ENCODE measurements around the gene MAGI1.
"Not testable (repeated sequence)": the region's sequence is repeated elsewhere in the genome, so short reads cannot be mapped to it uniquely, and the experiment has no call there.

The MAGI1 gene

DNA sequence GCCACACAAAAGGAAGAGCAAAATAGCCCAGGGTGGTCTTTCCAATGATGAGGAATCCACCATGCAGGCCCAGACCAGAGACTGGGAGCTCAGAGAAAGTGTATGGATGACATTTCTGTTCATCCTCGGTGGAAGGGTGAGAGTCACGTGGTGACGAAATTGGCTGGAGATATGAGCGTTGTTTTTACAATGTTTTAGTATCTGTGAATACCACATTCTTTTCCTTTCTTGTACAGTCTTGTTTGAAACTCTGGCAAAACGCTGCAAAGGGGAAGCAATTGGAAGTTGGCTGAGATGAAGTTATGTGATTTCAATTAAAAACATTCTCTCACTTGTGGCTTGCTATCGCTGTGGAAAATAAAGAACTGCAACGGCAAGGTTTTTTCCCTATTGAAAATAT lies 137.5 kb downstream of the MAGI1 start:
- DNase-seq: no peak

DNA sequence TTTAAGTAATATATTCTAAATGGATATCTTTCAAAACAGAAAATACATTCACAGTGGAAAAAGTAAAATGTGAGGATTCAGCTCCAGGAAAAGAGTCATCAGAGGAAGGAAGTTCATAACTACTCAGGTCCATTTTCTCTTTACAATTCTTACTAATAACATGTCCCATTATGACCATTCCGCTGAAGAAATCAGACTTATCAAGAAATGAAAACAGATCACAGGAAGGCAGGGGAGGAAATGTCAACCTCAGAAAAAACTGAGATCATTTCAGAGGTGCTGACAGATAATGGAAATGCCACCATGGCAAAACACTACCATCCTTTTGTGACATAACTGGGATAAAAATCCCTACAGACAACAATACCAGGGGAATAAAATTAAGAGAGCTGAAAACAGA lies 139.5 kb downstream of the MAGI1 start:
- DNase-seq: no peak

DNA sequence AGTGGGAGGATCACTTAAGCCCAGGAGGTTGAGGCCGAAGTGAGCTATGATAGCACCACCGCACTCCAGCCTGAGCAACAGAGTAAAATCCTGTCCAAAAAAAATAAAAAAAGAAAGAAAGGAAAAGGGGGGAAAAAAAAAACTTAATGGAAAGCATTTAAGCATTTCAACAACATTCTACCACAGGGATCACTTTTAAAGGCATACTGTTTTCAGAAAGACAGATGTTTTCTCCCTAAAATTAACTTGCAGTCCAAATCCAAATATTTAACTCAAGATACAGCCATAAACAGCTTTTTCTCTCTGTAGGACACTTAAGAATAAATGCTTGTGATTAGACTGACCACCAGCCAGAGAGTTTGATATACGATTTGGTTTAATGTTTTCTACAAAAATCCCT lies 141.0 kb downstream of the MAGI1 start:
- no peak for DNase-seq

DNA sequence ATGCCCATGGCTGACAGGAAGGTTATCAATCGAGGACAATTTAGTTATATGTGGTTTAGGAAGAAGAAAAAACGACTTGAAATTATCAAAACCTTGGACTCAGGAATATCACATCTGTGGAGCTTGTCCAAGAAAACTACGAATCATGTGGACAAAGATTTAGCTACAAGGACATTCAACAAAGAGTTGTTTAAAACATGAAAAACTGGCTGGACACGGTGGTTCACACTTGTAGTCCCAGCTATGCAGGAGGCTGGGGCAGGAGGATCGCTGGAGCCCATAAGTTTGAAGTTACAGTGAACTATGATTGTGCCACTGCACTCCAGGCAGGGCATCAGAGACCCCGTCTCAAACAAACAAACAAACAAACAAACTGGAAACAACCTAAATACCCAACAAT lies 142.4 kb downstream of the MAGI1 start:
- DNase-seq: no peak

DNA sequence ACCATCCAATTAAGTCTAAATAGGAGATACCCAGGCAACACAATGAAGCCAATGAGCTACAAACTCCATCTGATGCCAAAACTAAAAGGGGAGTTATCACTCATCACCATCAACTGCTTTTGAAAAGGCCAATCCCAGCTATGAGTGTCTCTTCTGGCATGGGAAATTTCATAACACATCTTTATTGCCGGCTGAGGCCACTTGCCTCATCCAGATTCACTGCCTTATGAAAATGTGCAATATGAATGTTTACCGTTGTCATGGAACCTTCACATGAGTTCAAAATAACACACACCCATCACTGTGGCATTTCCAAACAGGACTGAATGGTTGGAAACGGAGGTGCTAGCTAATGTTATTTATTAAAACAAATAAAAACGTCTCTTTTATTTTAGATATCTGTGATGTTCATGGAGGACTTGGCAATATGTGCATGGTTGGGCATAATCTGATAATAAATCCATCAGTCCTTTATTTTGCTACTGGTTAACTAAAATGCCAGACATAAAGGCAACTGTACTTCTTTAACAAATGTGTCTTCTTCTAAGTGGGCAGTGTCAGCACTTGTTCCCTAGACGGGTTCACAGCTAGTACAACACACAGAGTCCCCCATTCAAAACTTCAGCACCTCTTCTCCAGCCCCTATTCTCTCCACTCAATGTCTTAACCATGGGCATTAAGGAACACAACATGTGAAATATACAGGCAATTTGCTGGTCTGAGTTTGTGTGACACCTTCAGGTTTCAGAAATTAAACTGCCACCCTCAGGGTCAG lies 143.9 kb downstream of the MAGI1 start:
- no peak for DNase-seq

DNA sequence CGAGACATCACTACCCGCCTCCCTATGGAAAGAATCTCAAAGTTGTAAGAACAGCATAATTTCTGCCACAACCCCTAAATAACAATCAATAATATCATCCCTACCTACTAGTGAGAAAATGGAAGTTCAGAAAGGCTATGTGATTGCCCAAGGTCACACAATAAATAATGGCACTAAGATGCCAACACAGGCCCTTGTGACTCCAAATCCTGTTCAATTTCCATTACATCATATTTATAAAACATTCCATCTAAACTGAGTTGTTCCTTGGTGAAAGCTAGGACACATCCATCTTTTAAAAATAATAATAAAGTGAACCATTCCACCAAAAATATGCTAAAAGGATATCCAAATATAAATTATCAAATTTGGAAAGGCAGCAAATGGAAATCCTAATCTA lies 144.6 kb downstream of the MAGI1 start:
- no peak for DNase-seq

DNA sequence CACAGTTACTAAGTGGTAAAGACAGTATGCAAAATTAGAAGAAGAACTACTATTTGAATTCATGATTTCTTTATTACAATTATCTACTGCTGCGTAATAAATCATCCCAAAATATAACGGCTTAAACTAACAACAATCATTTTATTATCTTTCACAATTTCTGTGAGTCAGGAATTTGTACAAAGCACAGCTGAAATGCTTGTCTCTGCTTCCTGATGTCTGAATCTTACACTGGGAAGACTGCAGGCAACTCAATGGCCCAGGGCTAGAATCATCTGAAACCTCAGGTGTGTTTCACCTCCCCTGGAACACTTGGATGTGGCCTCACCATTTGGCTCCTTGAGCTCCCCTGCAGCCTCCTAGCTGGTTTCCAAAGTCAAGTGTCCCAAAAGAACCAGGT lies 145.1 kb downstream of the MAGI1 start:
- no peak for DNase-seq

DNA sequence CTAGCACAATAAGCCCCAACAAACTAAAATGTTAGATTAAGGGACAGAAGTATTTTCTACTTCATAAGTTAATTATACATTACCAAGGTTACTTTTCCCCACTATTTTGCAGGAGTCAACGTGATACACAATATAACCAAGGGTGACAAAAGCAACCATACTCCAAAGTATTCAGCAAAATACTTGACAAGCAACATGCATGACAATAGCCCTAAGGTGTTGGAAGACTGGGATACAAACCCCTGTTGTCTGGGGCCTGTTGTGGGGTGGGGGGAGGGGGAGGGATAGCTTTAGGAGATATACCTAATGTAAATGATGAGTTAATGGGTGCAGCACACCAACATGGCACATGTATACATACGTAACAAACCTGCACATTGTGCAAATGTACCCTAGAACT lies 147.2 kb downstream of the MAGI1 start:
- not testable (repeated sequence) for DNase-seq

DNA sequence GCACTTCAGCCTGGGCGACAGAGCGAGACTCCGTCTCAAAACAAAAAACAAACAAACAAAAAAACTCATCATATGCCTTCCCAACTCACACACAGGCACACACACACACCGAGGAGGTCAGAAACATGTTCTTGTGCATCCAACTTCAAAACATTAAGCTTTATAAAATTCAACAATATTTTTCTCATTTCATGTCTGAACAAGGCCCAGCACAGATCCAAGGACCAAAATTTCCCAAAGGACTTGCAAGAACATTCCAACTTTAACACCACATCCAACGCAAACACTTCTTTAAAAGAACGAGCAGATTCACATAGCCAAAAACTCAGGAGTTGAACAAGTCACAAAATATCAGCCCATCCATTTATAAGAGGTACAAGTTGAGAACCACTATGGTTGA lies 148.4 kb downstream of the MAGI1 start:
- DNase-seq: no peak

DNA sequence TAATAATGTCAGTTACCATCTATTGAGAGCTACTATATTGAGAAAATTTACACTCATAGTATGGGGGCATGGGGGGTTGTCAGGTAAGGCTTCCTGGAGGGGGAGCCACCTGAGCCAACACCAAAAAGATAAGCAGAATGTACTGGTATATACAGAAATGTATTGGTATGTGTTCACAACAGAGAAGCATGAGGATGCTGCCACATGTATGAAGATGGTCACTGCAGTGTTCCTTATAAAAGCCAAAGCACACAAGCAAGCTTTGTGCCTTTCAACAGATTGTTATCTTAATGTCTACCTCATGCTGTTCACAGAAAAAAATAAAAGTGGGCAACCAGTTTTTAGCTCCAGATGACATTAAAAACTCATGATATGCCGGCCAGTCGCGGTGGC lies 149.0 kb downstream of the MAGI1 start:
- DNase-seq: no peak

DNA sequence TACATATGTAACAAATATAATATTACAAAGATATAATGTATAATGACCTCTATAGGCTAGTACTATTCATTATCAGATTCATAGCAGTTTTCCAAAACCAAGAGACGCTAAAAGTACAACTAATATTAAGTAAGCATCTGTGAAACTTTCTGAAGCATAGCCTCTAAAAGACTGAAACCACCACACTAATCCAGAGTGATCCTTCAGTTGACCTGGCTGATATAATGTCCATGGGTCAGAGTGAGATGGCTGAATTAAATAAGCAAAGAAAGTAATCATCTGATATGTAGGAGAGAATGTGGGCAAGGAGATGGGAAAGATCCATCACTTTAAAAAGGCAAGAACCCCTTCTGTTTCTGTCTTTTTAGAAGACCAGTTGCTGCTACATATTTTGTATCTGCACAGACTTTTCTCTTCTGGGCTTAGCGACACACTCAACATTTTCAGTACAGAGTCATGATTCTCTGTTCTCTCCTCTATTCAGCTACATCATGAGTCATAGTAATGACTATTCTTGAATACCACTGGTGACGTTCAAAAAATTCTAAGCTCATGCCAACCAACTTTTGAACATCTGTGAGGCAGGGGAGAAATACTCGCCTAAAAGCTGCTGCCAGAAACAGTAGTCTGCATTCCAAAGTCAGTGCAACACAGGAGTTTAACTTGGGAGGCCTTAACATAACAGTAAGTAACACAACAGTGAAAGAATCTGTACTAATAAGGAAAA lies 149.6 kb downstream of the MAGI1 start:
- peak in 1 of 2 donors; percentile 61 for DNase-seq

DNA sequence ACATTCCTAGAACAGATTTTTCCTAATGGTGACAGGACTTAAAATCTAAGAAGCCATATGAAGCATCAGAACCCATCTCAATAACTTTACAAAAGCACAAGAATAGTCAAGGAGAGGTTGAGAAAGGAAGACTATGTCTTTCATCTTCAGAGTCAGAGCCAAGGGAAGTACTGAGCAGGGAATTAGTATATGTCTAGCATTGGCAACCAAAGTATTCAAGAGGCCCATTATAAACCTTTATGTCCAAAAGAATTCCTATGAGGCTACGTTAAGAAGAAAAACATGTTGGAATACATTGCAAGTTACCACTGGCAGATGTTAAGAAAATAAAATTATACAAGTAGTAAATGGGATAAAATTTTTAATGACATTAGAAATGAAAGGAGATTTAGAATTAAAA lies 150.5 kb downstream of the MAGI1 start:
- no peak for DNase-seq

DNA sequence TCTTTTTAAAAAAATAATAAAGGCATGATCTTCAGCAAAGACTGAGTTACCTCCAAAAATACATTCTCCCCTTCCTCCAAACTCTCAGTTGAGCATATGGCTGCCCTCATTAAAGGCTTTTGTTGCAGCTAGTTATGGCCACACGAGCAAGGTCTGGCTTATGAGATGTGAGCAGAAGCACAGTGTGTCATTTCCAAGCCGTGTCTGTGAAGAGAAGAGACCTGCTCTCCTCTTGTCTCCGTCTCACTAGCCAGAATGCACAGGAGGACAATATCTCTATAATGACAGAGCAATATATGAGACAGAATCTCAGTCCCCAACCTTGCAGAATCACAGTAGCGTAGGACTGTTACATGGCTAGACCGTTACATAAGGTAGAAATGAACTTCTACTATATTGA lies 152.3 kb downstream of the MAGI1 start:
- DNase-seq: no peak

DNA sequence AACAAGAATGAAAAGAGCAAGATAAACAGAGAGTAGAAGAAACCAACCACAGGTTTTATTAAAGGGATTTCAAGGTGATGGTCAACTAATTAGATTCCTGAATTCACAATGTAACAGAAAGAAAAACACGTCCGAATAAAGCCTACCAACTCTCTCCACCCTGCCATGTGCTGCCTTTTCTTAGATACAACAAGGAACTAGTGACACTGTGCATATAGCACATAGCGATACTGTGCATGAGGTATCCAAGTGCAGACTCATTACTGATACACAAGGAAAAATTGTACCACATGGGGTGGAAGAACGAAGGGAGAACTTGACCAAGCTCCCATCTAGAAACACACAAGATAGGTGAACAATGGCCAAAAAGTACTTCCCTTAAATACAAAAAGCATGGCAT lies 154.6 kb downstream of the MAGI1 start:
- no peak for DNase-seq

DNA sequence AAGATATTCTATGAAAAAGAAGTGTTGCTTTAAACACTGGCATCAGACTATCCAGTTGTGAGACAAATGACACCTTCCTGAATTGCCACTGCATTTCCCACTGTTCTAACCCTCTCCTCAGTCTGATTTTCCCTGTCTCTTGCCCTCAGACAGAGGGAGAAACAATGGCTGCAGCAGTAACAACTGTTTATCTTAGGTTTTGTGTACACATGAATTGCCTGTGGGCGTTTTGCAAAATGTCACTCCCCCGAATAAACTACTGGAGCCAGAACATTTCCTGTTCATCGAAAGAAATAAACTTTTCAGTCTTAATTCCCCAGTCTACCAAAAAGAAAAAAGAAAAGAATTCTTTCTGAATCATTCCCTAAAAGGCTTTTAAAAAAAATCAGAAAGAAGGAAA lies 155.1 kb downstream of the MAGI1 start:
- no peak for DNase-seq

DNA sequence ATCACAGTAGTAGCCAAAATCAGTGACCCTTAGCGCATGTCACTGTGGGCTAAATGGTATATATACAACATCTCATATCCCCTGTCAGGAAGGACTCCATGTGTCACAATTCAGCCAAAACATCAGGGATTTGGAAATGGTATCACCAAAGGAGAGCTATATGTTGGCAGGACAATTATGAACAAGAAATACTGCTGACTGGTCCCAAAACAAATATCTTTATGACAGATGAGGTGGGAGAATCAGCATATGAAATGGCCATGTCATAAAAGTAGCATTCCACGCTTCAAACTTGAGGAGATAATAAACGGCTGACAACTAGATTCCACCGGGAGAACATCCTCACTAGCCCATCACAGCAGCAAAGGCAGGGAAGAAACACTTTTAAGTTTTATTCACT lies 158.4 kb downstream of the MAGI1 start:
- DNase-seq: no peak

DNA sequence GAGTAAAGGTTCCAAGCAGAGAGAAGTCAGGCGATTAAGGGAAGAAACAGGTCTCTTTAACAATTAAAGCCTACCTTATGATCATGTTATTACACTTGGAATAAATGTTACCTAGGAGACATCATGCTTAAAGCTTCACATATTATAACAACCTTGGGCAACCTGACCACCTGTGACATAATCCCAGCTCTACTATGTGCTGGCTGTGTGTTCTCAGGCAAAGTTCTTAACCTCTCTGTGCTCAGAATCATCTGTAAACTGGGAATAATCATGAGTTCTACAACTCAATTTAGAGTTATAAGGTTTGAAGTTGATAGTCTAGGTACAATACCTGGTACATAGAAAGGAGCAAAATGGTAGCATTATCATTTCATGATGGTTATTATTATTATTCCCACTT lies 159.3 kb downstream of the MAGI1 start:
- DNase-seq: no peak

DNA sequence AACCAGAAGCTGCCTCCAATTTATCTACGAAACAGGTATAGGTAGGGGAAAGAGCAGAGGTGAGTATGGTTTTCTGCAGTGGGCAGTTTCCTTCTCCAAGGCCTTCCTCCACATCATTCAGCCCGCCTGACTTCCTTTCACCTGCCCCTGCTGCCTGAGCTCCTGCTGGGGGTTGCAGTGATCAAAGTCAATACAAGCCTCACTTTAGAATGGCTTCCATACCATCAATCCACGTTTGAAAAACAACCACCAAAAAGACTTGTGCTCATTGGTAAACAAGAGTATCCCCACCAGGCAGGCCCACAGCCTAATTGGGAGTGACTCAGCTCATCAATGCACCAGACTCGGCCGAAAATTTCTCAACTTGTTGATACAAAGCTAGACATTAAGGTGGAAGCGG lies 159.9 kb downstream of the MAGI1 start:
- no peak for DNase-seq

DNA sequence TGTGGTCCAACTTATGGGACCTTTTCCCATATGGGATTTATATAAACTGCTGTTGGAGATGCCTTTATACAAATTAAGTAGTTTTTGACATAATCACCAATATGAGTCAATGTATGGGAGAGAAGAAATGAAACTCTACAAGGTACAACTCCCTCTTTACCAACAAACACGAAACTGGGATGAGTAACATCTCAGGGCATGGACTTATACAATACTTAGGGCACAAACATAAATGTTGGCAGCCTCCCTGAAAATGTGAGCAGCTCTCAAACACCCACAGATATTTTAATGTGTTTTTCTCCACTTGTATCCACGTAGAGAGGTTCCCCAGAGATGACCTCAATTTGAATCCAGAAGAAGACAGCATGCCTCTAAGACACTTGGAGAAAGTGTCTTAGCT lies 161.6 kb downstream of the MAGI1 start:
- DNase-seq: no peak

DNA sequence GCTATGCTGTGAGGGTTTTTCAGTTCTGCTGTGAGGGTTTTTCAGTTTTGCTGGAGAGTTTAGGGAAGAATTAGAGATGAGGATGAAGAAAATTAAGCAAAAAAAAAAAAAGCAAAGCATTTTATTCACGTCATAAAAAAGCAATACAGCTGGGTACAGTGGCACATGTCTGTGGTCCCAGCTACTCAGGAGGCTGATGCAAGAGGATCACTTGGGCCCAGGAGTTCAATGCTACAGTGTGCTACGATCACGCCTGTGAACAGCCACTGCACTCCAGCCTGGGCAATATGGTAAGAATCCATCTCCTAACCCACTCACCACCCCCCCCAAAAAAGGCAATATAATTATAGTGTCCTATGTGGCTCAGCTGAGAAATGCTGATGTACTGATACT lies 162.7 kb downstream of the MAGI1 start:
- DNase-seq: no peak

DNA sequence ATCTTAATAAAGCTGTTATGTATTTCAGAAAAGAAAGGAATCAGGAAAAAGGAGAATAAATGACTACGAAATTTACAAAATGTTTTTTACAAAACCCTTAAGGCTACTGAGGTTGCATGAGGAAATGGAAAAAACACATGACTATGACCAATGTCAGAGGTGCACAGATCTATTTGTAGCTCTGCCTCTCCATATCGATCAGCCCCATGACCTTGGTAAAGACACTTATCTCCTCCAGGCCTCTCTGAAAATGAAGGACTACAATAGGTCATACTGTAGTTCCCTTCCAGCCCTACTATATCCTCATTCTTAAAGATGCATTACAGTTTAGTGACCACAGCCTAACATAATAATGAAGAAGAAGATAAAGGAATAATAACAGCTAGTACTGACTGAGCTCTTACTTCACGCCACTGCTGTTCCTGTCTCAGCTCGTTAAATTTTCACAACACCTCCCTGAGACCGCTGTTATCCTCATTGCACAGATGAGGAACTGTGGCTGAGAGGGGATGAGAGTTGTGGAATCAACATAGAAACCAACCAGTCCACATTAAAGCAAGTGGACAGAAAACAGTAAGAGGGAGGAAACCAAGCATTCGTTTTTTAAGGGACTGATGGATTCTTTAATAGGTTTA lies 163.2 kb downstream of the MAGI1 start:
- DNase-seq: no peak

DNA sequence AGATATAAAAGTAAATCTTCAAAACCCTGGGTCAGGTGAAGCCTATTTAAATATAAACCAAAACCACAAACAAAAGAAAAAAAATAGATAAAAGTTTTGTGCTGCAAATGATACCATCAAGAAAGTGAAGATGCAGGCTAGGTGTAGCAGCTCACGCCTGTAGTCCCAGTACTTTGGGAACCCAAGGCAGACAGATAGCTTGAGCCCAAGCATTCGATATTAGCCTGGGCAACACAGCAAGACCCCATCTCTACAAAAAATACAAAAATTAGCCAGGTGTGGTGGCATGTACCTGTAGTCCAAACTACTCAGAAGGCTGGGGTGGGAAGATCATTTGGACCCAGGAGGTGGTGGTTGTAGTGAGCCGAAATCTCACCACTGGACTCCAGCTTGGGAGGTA lies 164.8 kb downstream of the MAGI1 start:
- no peak for DNase-seq

DNA sequence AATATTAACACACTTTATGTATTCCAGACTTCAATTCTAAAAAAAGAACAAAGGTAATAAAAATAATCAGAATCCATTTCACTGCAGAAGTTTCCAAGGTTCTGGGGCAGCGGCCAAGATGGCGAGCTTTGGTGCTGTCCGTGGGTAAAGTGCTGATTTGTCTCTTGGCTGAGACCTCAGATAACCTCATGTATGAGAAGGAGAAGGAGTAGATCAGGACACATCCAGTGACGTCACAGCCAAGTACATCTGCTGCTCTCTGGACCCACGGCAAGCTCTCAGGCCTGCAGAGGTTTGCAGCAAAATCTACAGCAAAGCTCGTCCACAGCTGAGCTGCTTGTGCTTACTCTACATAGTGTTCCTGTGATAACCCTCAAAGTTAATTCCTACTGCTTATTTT lies 165.7 kb downstream of the MAGI1 start:
- DNase-seq: no peak

Data from hippocampal formation (tissue), 2 donors.